OCI-LY7 (cell line): ENCODE data around the gene ENKD1.

ENCODE experiments used
- CTCF ChIP-seq: fragments of 200-600 bp; sonication (generic); conservative IDR thresholded peaks from 2 replicates; pipeline ENCODE4 v1.5.1; 2014; ENCODE audit warnings: mild to moderate bottlenecking, antibody characterized with exemption, low read length, moderate library complexity, mixed read lengths
- EZH2phosphoT487 ChIP-seq: fragments of 200-600 bp; sonication (generic); IDR thresholded peaks from 2 replicates; pipeline ENCODE4 v1.6.1; 2018; ENCODE audit warnings: low read depth, borderline replicate concordance, mild to moderate bottlenecking, mixed run types, antibody characterized with exemption, low read length, moderate library complexity, mixed read lengths

- TF ChIP-seq CTCF (no peak), EZH2phosphoT487 (no peak)
Measured at GRCh38 chr16:67707790-67708189, 41.2 kb upstream of the ENKD1 start.
